HL-60/S4 treated with retinoic acid at 250 ng/mL for 4 days and 3 days (cell line): ENCODE data around the gene ARMH4.
"Not testable (repeated sequence)": the region's sequence is repeated elsewhere in the genome, so short reads cannot be mapped to it uniquely, and the experiment has no call there.

Experiments used
- in situ Hi-C: fragments of 300-500 bp; cut with MboI; formaldehyde crosslinking; loops from 2 replicates; pipeline ENCODE4 v1.7.0; 2022; ENCODE audit warnings: low sequenced_read_pairs

ARMH4 gene

GRCh38 chr14:58145936-58146335, 6.1 kb downstream of the ARMH4 start:
- in situ Hi-C loops, result no loop called here

DNA sequence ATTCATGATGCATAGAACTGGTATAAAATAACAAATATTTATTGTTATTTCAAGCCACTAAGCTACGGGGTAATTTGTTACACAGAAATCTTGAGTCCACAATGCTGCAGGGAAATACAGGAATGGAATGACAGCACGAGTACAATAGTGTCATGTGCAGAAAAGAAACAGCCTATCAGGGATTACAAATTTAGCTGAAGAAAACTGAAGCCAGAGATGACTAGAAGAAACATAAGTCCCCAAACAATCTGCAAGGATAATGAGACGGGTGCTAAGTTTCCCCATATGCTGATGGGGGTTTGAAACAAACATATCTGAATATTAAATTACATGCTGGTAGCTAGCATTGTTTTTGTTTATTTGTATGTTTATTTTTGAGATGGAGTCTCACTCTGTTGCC, 8.9 kb downstream of the ARMH4 start:
- in situ Hi-C loops, result no loop called here

DNA sequence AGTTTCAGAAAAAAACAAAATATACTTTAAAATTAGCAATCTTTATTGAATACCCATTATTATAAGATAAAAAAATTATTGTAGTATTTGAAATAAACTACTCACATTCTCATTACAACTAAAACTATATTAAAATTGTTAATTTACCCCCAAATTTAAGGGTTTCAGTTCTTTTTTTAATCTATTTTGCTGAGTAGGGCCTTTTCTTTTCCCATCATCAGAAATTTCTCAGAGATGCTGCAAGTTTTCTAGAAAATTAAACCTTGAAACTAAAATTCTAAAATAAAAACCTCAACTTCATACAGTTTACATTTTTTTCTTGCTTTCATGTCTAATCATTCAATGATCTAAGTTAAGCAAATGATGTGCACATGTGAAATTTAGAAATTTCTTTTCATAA, 10.1 kb downstream of the ARMH4 start:
- in situ Hi-C loops, result no loop called here

- in situ Hi-C loops, result no loop called here
These were observed 13.1 kb downstream of the ARMH4 start for GRCh38 chr14:58138714-58139482.

GRCh38 chr14:58138031-58138713, 13.8 kb downstream of the ARMH4 start:
- in situ Hi-C loops, result no loop called here

- in situ Hi-C loops, result no loop called here
These were observed 18.3 kb downstream of the ARMH4 start for GRCh38 chr14:58133739-58134138.

- in situ Hi-C loops, result no loop called here
These were observed 20.6 kb downstream of the ARMH4 start for GRCh38 chr14:58131386-58131785.

GRCh38 chr14:58130116-58130782, 21.8 kb downstream of the ARMH4 start:
- in situ Hi-C loops, result no loop called here

- in situ Hi-C loops, result no loop called here
These were observed 22.8 kb downstream of the ARMH4 start for GRCh38 chr14:58129208-58129607.

DNA sequence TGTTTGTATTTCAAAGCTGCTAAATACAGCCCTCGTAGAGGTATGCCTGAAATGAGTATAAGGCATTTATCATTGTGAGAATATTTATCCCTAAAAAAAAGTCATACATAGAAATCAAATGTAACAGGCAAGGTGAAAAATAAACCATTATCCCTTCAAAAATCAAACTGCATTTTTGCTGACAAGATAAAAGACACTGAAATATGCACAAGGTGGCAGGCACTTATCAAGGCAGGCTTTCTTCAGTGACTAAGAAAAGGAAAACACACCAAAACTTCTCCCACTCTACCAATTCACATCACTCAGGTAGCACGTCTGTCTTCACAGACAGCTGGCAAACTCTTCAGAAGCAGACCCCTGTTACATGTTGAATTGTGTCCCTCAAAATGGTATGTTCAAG, 23.6 kb downstream of the ARMH4 start:
- in situ Hi-C loops, result no loop called here

DNA sequence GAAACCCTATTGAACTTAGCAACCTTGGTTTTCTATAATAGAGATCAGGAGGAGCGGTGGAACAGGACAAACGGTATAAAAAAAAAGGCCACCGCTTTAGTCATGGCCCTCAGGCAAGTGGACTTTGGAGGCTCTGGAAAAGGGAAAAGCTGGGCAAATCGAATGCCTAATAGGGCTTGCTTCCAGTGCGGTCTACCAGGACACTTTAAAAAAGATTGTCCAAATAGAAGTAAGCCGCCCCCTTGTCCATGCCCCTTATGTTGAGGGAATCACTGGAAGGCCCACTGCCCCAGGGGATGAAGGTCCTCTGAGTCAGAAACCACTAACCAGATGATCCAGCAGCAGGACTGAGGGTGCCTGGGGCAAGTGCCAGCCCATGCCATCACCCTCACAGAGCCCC, 29.5 kb downstream of the ARMH4 start:
- in situ Hi-C loops, result not testable (repeated sequence)

- in situ Hi-C loops, result no loop called here
These were observed 30.4 kb downstream of the ARMH4 start for GRCh38 chr14:58121530-58122186.

DNA sequence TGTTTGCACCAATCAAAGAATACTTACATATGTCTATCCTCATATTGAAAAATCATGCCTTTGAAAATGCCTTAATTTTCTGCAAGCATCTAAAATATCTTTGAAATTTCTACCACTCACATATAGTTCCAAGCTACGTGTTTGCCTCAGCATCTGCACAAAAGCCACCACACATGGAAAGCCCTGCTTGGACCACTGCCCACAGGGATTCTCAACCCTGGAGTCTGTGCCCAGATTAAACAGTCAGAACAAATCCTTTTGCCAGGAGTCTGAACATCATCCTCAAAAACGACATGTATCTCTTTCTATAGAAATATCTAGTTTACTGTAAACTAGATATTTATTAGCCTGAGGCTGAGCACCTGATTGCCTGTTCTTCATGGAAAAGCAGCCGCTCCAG, 32.6 kb downstream of the ARMH4 start:
- in situ Hi-C loops, result no loop called here

- in situ Hi-C loops, result no loop called here
These were observed 33.8 kb downstream of the ARMH4 start for GRCh38 chr14:58118097-58118815.

- in situ Hi-C loops, result no loop called here
These were observed 42.3 kb downstream of the ARMH4 start for GRCh38 chr14:58109744-58110143.

GRCh38 chr14:58108717-58109116, 43.3 kb downstream of the ARMH4 start:
- in situ Hi-C loops, result no loop called here

DNA sequence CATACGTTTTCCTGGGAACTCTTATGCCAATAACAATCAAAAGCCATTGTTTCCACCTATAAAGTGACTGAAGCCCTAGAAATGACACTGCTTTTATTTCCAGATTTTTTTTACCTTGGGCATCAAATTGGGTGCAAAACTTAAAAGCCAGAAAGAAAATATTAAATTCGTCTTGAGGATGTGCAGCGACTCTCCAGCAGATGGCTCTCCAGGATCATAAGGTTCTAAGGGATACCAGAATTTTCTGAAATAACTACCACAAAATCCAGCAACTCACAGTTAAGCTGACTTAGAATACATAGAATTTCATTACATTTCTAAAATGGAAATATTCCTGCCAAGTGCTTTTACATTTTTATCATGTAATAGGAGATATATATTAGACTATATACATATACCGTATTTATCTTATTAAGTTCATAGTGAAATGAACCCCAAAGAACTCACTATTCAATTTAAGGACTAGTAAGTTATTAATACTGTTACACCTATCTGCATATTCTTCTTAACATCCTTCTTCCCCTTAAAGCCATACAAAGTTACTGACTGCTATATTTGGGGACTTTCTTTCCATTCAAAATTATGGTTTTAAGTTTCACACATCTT, 44.0 kb downstream of the ARMH4 start:
- in situ Hi-C loops, result no loop called here

DNA sequence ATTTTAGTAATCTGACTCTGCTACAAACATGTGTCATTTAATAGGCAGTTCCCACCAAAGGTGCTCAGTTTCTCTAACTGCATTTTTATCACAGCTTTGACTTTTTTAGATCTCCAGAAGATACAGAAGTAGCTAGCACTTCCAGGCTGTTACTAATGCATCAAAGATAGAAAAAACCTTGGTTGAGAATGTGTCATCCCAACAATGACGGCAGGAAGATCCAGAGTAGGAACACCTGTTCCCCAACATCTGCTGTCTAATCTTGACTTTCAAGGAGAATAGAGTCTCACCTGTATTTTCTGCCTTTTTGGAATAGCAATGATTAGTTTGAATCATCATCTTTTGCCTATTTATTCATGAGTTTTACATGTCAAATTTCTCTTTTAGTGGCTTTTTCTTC, 45.0 kb downstream of the ARMH4 start:
- in situ Hi-C loops, result no loop called here

DNA sequence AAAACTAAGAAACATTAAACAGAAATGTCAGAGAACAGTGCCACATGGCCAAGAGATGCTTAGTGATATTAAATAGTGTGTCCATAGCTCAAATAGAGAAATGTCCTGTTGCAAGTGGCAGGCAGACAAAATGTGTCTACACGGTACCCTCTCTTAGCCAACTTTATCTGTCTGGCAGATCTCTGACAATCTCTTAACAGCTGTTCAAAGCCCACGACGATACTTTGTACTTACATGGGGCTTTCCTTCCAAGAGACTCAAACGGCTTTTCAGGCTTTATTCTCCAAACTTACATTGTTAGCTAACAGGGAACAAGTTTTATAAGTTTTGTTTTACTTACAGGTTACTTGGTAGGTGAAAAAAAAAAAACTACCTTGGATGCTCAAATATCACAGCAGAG, 45.6 kb downstream of the ARMH4 start:
- in situ Hi-C loops, result no loop called here

- in situ Hi-C loops, result no loop called here
These were observed 47.2 kb downstream of the ARMH4 start for GRCh38 chr14:58104808-58105207.
